IMR-90 (cell line): ENCODE measurements around the gene ZC3H15. TPM values are rescaled to one million over a fixed set of nuclear protein-coding genes. Genes with fewer than 3 reads are reported as not detected.

Experiments
- ATAC-seq: fragments of 200-7000 bp; cut with Tn5 transposase; 2 replicates; pipeline ENCODE4 v1.9.1; 2020; ENCODE audit warnings: low read depth, mild to moderate bottlenecking, moderate library complexity
- BruUV-seq: library from RNA; stranded (reverse); fragments of 400-500 nt; replicated peaks from 2 replicates; lab custom pipeline; 2021; lab: Mats Ljungman, UMichigan
- CTCF ChIA-PET: fragments of 300-600 bp; formaldehyde crosslinking; extraction: SDS; loops from one replicate; lab custom pipeline; 2021; ENCODE audit warnings: antibody characterized with exemption; lab: Yijun Ruan, JAX
- POLR2A ChIA-PET: fragments of 300-600 bp; sonication (Branson Sonifier 250); formaldehyde crosslinking; loops from one replicate; lab custom pipeline; 2022; ENCODE audit warnings: antibody characterized with exemption; ENCODE audit not compliant: unreplicated experiment; lab: Charles Lee
- DNase-seq: peaks from one replicate; pipeline ENCODE4 v3.0.0; 2013
- H2AFZ ChIP-seq: replicated peaks from 2 replicates; pipeline ENCODE3; 2013; ENCODE audit warnings: low read length, mild to moderate bottlenecking; ENCODE audit not compliant: poor library complexity
- H2AK5ac ChIP-seq: 2 replicates; pipeline ENCODE4 v1.6.1; 2013; ENCODE audit warnings: low read depth, low read length, inconsistent platforms
- H2AK9ac ChIP-seq: replicated peaks from 2 replicates; pipeline ENCODE3; 2013; ENCODE audit warnings: mild to moderate bottlenecking, low read depth, low read length, moderate library complexity; ENCODE audit not compliant: poor library complexity
- H2BK120ac ChIP-seq: 2 replicates; pipeline ENCODE4 v1.6.1; 2013; ENCODE audit warnings: low read depth, low read length, inconsistent platforms
- H2BK15ac ChIP-seq: 3 replicates; pipeline ENCODE4 v1.6.1; 2013; ENCODE audit warnings: low read depth, low read length, inconsistent platforms
- H2BK20ac ChIP-seq: 2 replicates; pipeline ENCODE4 v1.6.1; 2013; ENCODE audit warnings: low read depth, mild to moderate bottlenecking, inconsistent platforms, low read length, moderate library complexity
- H2BK5ac ChIP-seq: 2 replicates; pipeline ENCODE4 v1.6.1; 2013; ENCODE audit warnings: mild to moderate bottlenecking, low read depth, low read length, inconsistent platforms; ENCODE audit not compliant: poor library complexity, severe bottlenecking
- H3K14ac ChIP-seq: replicated peaks from 2 replicates; pipeline ENCODE4 v1.6.1; 2013; ENCODE audit warnings: low read depth, low read length, inconsistent platforms
- H3K18ac ChIP-seq: 2 replicates; pipeline ENCODE4 v1.6.1; 2013; ENCODE audit warnings: low read depth, low read length, control low read depth
- H3K23ac ChIP-seq: 2 replicates; pipeline ENCODE4 v1.6.1; 2013; ENCODE audit warnings: low read depth, low read length, inconsistent platforms
- H3K27ac ChIP-seq: 2 replicates; pipeline ENCODE4 v1.5.1; 2013; ENCODE audit warnings: mild to moderate bottlenecking, control low read depth, low read length; ENCODE audit not compliant: insufficient read depth
- H3K27me3 ChIP-seq: 2 replicates; pipeline ENCODE4 v1.6.1; 2013; ENCODE audit warnings: low read length; ENCODE audit not compliant: control insufficient read depth, insufficient read depth
- H3K36me3 ChIP-seq: 2 replicates; pipeline ENCODE4 v1.6.1; 2013; ENCODE audit warnings: low read length, mixed read lengths; ENCODE audit not compliant: control insufficient read depth, insufficient read depth
- H3K4ac ChIP-seq: 2 replicates; pipeline ENCODE4 v1.6.1; 2013; ENCODE audit warnings: low read depth, low read length, inconsistent platforms
- H3K4me1 ChIP-seq: 2 replicates; pipeline ENCODE4 v1.6.1; 2013; ENCODE audit warnings: low read length, mixed read lengths; ENCODE audit not compliant: control insufficient read depth, insufficient read depth
- H3K4me2 ChIP-seq: 2 replicates; pipeline ENCODE4 v1.6.1; 2013; ENCODE audit warnings: low read depth, mild to moderate bottlenecking, control low read depth, low read length, moderate library complexity
- H3K4me3 ChIP-seq: 2 replicates; pipeline ENCODE4 v1.5.1; 2013; ENCODE audit warnings: low read depth, mild to moderate bottlenecking, control low read depth, low read length, moderate library complexity; ENCODE audit not compliant: insufficient read depth
- H3K56ac ChIP-seq: 2 replicates; pipeline ENCODE4 v1.6.1; 2013; ENCODE audit warnings: low read length, inconsistent platforms; ENCODE audit not compliant: insufficient read depth; ENCODE audit errors: extremely low read depth
- H3K79me1 ChIP-seq, 2 experiments: 2 replicates each; pipeline ENCODE4 v1.6.1; 2013; ENCODE audit warnings: low read length in 2 of 2, inconsistent platforms in 1 of 2, low read depth in 1 of 2
- H3K9ac ChIP-seq: 2 replicates; pipeline ENCODE4 v1.6.1; 2013; ENCODE audit warnings: low read depth, low read length, control low read depth
- H3K9me1 ChIP-seq: 2 replicates; pipeline ENCODE4 v1.6.1; 2013; ENCODE audit warnings: low read length, inconsistent platforms; ENCODE audit not compliant: insufficient read depth
- H3K9me3 ChIP-seq: 2 replicates; pipeline ENCODE4 v1.6.1; 2013; ENCODE audit warnings: low read length; ENCODE audit not compliant: control insufficient read depth, insufficient read depth
- H4K20me1 ChIP-seq: 2 replicates; pipeline ENCODE4 v1.6.1; 2013; ENCODE audit warnings: low read length, inconsistent platforms; ENCODE audit not compliant: insufficient read depth
- H4K5ac ChIP-seq: 2 replicates; pipeline ENCODE4 v1.6.1; 2013; ENCODE audit warnings: mild to moderate bottlenecking, low read depth, low read length, control low read depth
- H4K8ac ChIP-seq, 2 experiments: 2 replicates each; pipeline ENCODE4 v1.6.1; 2013; ENCODE audit warnings: low read depth in 2 of 2, low read length in 2 of 2, control low read depth in 1 of 2, inconsistent platforms in 1 of 2
- H4K91ac ChIP-seq: 2 replicates; pipeline ENCODE4 v1.6.1; 2013; ENCODE audit warnings: low read depth, low read length, inconsistent platforms; ENCODE audit not compliant: insufficient read depth
- MAFK ChIP-seq: IDR thresholded peaks from 2 replicates; pipeline ENCODE4 v1.6.1; 2012; ENCODE audit warnings: low read depth, low read length, improper control_type of control experiment
- MXI1 ChIP-seq: IDR thresholded peaks from 2 replicates; pipeline ENCODE4 v1.6.1; 2012; ENCODE audit warnings: low read depth, mild to moderate bottlenecking, low read length, moderate library complexity, borderline replicate concordance
- WGBS, 2 experiments: methylation state at CpG; one replicate each; pipeline versions ENCODE4 v1.1.5 to v1.1.7; 2013; ENCODE audit warnings: missing lambda C conversion rate in 2 of 2; ENCODE audit not compliant: insufficient read length in 1 of 2; ENCODE audit errors: extremely low coverage in 2 of 2; 5-methylcytosine and 5-hydroxymethylcytosine counted together
- dilution Hi-C: fragments of 300-500 bp; cut with HindIII; formaldehyde crosslinking; loops from one replicate; pipeline ENCODE4 v1.14.3; 2018; ENCODE audit warnings: low sequenced_read_pairs; ENCODE audit not compliant: unreplicated experiment
- in situ Hi-C: fragments of 300-500 bp; cut with MboI; formaldehyde crosslinking; loops from 3 replicates; pipeline ENCODE4 v1.14.3; 2019; ENCODE audit warnings: low sequenced_read_pairs, inconsistent platforms, mixed read lengths
- intact Hi-C: fragments of 100-400 bp; cut with micrococcal nuclease; formaldehyde crosslinking; loops from 2 replicates; pipeline ENCODE4 v1.10.0; 2022
- polyA plus RNA-seq, 3 experiments: library from polyadenylated mRNA; depleted of rRNA; stranded (reverse); fragments of >200 nt; gene quantifications; 2 replicates each; pipeline ENCODE4 v1.2.3, GENCODE V29; 2012; ENCODE audit warnings: low replicate concordance in 1 of 3
- total RNA-seq: library from RNA; depleted of rRNA; stranded (reverse); fragments of >200 nt; gene quantifications from 2 replicates; pipeline ENCODE4 v1.2.3, GENCODE V29; 2012

The ZC3H15 gene
- total and polyA plus RNA-seq, 2 of the 4 experiments (the other 2 are of a cell fraction), result 22.9 to 47.4 TPM

- TF ChIP-seq MXI1 (no peak), MAFK (0 out of 2 replicates have a peak, but pooled peaks have one; percentile 29)
- WGBS, 2 experiments, result 100% methylated on average over 2 of the region's 3 CpGs; no CpG with 5 or more reads in 1 of the 2 experiments
- ATAC-seq, result no peak
- Histone ChIP-seq H4K8ac (no peak overlapping the region), H2BK15ac (no peak overlapping the region), H3K79me1 (no peaks in the 10 kb centered on the region), H3K4ac (no peak overlapping the region), H3K4me2 (no peak overlapping the region), H3K14ac (no peak overlapping the region), H2BK120ac (no peak overlapping the region), H3K4me1 (no peaks in the 10 kb centered on the region), H3K9ac (no peak overlapping the region), H3K27me3 (no peaks in the 10 kb centered on the region), H2AK5ac (no peak overlapping the region), H3K4me3 (no peak overlapping the region), H3K56ac (no peak overlapping the region), H3K27ac (no peak overlapping the region), H3K23ac (no peak overlapping the region), H2BK5ac (no peak overlapping the region), H3K9me3 (no peaks in the 10 kb centered on the region), H3K18ac (no peak overlapping the region), H4K91ac (no peak overlapping the region), H3K36me3 (no peaks in the 10 kb centered on the region), H2AK9ac (no peak overlapping the region), H2AFZ (no peak overlapping the region), H3K9me1 (peaks cover 6% of the 10 kb centered on the region; the same call in 1 of the 2 replicates), H4K20me1 (no peaks in the 10 kb centered on the region), H2BK20ac (no peak overlapping the region), H4K5ac (no peak overlapping the region)
- ChIA-PET CTCF (no interaction called here), POLR2A (no interaction called here)
- DNase-seq, result no peak
- dilution Hi-C loops, result no loop called here
- intact Hi-C loops, result no loop called here
- BruUV-seq, result no TSS peak
- in situ Hi-C loops, result no loop called here
Observed at GRCh38 chr2:186440506-186440905, 45.6 kb upstream of the ZC3H15 start.
